DMS114 treated with DMSO at 0.1 percent for 48 hours (cell line): ENCODE measurements around the gene LRCH3.
"Not testable (repeated sequence)": the region's sequence is repeated elsewhere in the genome, so short reads cannot be mapped to it uniquely, and the experiment has no call there.

ENCODE experiments used
- DNase-seq: peaks from one replicate; lab custom pipeline; 2025; ENCODE audit not compliant: unreplicated experiment; lab: John Stamatoyannopoulos, UW

The LRCH3 gene

GRCh38 chr3:197882586-197882985 lies 91.5 kb downstream of the LRCH3 start:
- DNase-seq, result no peak

- no peak for DNase-seq
These were observed 92.5 kb downstream of the LRCH3 start for GRCh38 chr3:197883541-197883940.

- DNase-seq, result not testable (repeated sequence)
These were observed 93.3 kb downstream of the LRCH3 start for GRCh38 chr3:197884330-197884729.

GRCh38 chr3:197886052-197886451 lies 95.0 kb downstream of the LRCH3 start:
- not testable (repeated sequence) for DNase-seq

GRCh38 chr3:197887430-197888053 lies 96.5 kb downstream of the LRCH3 start:
- not testable (repeated sequence) for DNase-seq

DNA sequence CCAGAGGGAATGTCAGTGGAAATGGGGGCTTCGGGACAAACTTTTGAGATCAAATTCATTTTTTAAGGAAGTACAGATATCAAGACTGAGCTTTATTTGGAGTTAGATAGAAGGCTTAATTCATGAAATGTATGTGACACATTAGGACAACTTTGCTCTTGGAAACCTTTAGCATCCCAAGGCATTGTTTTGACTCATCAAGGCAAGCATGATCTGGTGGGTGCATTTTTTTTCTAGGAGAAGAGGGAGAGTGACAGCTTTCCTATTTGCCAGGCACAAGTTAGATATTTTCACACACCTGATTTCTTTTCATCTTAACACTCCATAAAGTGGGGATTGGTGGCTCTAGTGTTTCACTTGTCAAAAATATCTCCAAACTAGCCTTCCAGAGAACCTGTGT lies 97.5 kb downstream of the LRCH3 start:
- no peak for DNase-seq

GRCh38 chr3:197889204-197889930 lies 98.3 kb downstream of the LRCH3 start:
- no peak for DNase-seq

DNA sequence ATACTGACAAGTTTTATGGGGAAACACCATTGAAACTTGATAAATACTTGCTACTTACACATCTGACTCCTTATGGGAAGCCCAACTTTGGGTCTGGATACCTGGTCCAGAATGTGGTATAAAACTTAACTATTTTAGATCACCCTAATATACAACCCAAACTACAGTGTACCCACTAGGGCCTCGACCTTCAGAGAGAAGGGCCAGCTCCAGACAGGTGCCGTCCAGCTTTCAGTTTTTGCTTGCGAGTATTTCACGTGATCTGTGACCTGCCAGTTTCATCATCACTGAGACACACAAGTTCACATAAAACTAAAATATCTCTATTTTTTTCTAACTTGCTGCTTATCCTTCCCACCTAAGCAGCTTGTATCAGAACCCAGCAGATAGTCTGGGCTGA lies 99.6 kb downstream of the LRCH3 start:
- no peak for DNase-seq

DNA sequence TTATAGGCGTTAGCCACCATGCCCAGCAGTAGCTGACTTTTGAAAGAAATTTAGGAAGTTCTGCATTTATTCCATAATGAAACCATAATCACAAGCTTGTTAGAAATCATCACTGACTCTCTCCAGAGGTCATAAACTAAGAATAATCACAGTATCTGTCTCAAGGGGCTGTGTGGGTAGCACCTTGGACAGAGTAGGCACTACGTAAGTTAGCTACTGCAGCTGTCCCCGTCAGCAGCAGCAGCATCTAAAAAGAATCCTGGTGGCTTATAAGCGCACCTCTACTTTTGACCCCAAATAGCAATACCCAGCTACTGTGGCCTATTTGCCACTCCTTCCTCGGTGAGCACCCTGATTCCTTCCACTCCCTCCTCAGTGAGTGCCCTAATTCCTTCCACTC lies 101.1 kb downstream of the LRCH3 start:
- DNase-seq, result no peak

DNA sequence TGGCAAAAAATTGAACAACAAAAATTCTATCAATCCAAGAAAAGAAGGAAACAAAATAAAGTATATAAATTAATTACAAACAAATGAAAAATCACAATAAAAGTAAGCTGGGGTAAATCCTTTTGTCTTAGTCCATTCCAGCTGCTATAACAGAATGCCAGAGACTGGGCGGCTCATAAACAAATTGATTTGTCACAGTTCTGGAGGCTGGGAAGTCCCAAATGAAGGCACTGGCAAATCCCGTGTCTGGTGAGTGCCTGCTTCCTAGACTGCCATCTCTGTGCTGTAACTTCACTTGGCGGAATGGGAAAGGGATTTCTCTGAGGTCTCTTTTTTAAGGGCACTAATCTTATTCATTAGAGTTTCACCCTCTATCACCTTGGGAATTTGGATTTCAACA lies 105.4 kb downstream of the LRCH3 start:
- DNase-seq, result no peak

DNA sequence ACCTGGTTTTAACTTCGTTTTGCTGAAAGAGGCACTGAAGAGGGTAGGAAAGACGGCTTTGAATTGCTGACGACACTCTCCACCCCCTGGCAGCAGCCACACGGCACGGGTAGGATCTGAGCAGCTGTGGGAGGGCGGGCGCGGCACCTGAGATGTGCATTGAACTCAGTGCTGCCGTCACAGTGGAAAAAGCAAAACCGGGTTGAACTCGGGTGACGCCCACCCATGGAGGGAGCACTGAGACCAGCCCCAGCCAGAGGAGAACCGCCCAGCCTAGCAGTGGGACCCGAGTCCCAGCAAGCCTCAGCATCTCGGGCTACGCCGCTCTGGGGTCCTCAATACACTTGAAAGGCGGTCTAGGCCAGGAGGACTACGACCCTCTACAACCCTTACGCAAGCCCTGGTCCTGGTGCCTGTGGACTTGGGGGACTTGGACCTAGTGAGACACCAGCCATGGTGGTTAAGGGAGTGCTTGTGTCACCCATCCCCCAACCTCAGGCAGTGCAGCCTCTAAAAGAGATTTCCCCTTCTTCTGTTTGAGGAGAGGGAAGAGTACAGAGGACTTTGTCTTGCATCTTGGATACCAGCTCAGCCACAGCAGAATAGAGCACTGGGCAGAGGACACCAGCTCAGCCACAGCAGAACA lies 108.9 kb downstream of the LRCH3 start:
- DNase-seq, result no peak

GRCh38 chr3:197901626-197902025 lies 110.6 kb downstream of the LRCH3 start:
- DNase-seq, result no peak

GRCh38 chr3:197906023-197906849 lies 115.2 kb downstream of the LRCH3 start:
- DNase-seq, result peak; percentile 57

GRCh38 chr3:197906850-197907187 lies 115.8 kb downstream of the LRCH3 start:
- no peak for DNase-seq

- no peak for DNase-seq
These were observed 116.1 kb downstream of the LRCH3 start for GRCh38 chr3:197907196-197907595.

GRCh38 chr3:197908550-197908949 lies 117.5 kb downstream of the LRCH3 start:
- not testable (repeated sequence) for DNase-seq

DNA sequence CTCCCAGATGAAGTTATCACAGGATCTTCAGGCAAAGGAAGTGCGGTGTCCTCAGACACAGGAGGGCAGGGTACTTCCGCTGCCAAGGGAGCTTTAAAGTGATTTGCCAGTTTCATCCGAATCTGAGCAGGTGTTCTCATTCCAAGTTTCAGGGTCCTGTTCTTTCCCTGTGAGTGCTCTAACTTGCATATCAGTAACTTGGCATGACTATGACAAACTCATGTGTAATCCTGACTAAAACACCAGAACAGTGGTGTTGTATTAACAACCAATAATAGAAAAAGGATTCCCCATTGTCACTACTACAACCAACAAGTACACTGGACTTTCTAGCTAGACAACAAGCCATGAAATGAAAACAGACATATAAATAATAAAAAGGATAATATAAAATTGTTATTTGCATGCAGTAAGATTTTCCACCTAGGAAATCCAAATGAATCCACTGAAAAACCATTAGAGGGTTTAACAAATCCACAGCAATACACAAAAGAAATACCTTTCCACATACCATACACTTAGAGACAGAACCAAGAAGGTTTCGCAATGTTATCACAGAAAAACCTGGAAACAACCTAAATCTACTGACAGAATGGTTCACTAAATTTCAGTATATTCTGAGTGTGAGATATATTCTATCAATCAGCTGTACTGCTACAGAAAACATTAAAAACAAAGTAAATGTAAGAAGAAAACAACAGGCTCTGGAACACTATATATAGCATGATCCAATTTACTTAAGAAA lies 118.1 kb downstream of the LRCH3 start:
- DNase-seq, result no peak

- no peak for DNase-seq
These were observed 121.9 kb downstream of the LRCH3 start for GRCh38 chr3:197912741-197913476.

GRCh38 chr3:197913641-197914380 lies 122.8 kb downstream of the LRCH3 start:
- no peak for DNase-seq
